Neural cell (in vitro differentiated cells): ENCODE data around the gene AMBN. TPM values are rescaled to one million over a fixed set of nuclear protein-coding genes. Genes with fewer than 3 reads are reported as not detected.

Experiments used
- H2AFZ ChIP-seq: fragments of 200-600, 300-800 bp; sonication (generic), shearing (Covaris generic); 2 replicates; pipeline ENCODE4 v1.6.0; 2014; ENCODE audit warnings: low read depth, mild to moderate bottlenecking, antibody characterized with exemption, low read length, moderate library complexity
- H3F3A ChIP-seq: fragments of 200-600 bp; shearing (Covaris generic); 2 replicates; pipeline ENCODE4 v1.6.1; 2016; ENCODE audit warnings: mild to moderate bottlenecking, moderate library complexity, mixed read lengths, antibody characterized with exemption, low read length; ENCODE audit not compliant: insufficient read depth, poor library complexity, severe bottlenecking
- H3K27ac ChIP-seq: fragments of 200-600, 300-800 bp; sonication (generic), shearing (Covaris generic); 2 replicates; pipeline ENCODE4 v1.5.1; 2014; ENCODE audit warnings: mild to moderate bottlenecking, low read length, moderate library complexity
- H3K27me3 ChIP-seq: fragments of 300-800, 200-600 bp; sonication (generic), shearing (Covaris generic); 2 replicates; pipeline ENCODE4 v1.6.0; 2014; ENCODE audit warnings: mild to moderate bottlenecking, low read depth, low read length, moderate library complexity; ENCODE audit not compliant: insufficient read depth
- H3K36me3 ChIP-seq: fragments of 300-800, 200-600 bp; sonication (generic), shearing (Covaris generic); 2 replicates; pipeline ENCODE4 v1.5.1; 2014; ENCODE audit warnings: mild to moderate bottlenecking, antibody characterized with exemption, low read length, moderate library complexity; ENCODE audit not compliant: insufficient read depth
- H3K4me2 ChIP-seq: fragments of 300-800, 200-600 bp; sonication (generic), shearing (Covaris generic); 2 replicates; pipeline ENCODE4 v1.6.0; 2014; ENCODE audit warnings: mild to moderate bottlenecking, low read length
- H3K4me3 ChIP-seq: fragments of 300-800, 200-600 bp; sonication (generic), shearing (Covaris generic); 2 replicates; pipeline ENCODE4 v1.5.1; 2014; ENCODE audit warnings: mild to moderate bottlenecking, low read length, moderate library complexity
- H3K79me2 ChIP-seq: fragments of 200-600 bp; shearing (Covaris generic); replicated peaks from 2 replicates; pipeline ENCODE4 v1.6.0; 2014; ENCODE audit warnings: mild to moderate bottlenecking, low read length, moderate library complexity; ENCODE audit not compliant: insufficient read depth
- H3K9ac ChIP-seq: fragments of 300-800, 200-600 bp; sonication (generic), shearing (Covaris generic); 2 replicates; pipeline ENCODE4 v1.6.1; 2016; ENCODE audit warnings: mild to moderate bottlenecking, low read length, mixed read lengths
- H3K9me2 ChIP-seq: fragments of 200-600 bp; shearing (Covaris generic); 2 replicates; pipeline ENCODE4 v1.6.1; 2016; ENCODE audit warnings: mild to moderate bottlenecking, low read length, mixed read lengths; ENCODE audit not compliant: insufficient read depth
- H3K9me3 ChIP-seq: fragments of 200-600, 300-800 bp; sonication (generic), shearing (Covaris generic); 2 replicates; pipeline ENCODE4 v1.6.1; 2016; ENCODE audit warnings: mild to moderate bottlenecking, mixed run types, low read length, moderate library complexity, mixed read lengths
- H4K20me1 ChIP-seq: fragments of 200-600 bp; shearing (Covaris generic); 2 replicates; pipeline ENCODE4 v1.6.1; 2016; ENCODE audit warnings: mild to moderate bottlenecking, mixed run types; ENCODE audit not compliant: insufficient read depth
- EP300 ChIP-seq: fragments of 450-650 bp; conservative IDR thresholded peaks from 2 replicates; pipeline ENCODE4 v1.6.1; 2014; ENCODE audit warnings: antibody characterized with exemption, mild to moderate bottlenecking, moderate library complexity; ENCODE audit not compliant: poor library complexity, severe bottlenecking
- EZH2 ChIP-seq: fragments of 200-600, 300-800 bp; shearing (Covaris generic), sonication (generic); IDR thresholded peaks from 2 replicates; pipeline ENCODE4 v1.6.1; 2014; ENCODE audit warnings: antibody characterized with exemption, low read length, borderline replicate concordance, mild to moderate bottlenecking; ENCODE audit not compliant: insufficient read depth, poor library complexity, severe bottlenecking
- MXI1 ChIP-seq: fragments of 450-650 bp; conservative IDR thresholded peaks from 2 replicates; pipeline ENCODE4 v1.6.1; 2014; ENCODE audit warnings: antibody characterized with exemption, mild to moderate bottlenecking; ENCODE audit not compliant: poor library complexity, severe bottlenecking
- POLR2AphosphoS5 ChIP-seq: IDR thresholded peaks from 2 replicates; pipeline ENCODE4 v1.6.1; 2012
- RAD21 ChIP-seq: fragments of 450-650 bp; conservative IDR thresholded peaks from 2 replicates; pipeline ENCODE4 v1.6.1; 2014; ENCODE audit warnings: antibody characterized with exemption, mild to moderate bottlenecking, moderate library complexity
- SMC3 ChIP-seq: fragments of 450-650 bp; conservative IDR thresholded peaks from 2 replicates; pipeline ENCODE4 v1.6.1; 2014; ENCODE audit warnings: antibody characterized with exemption, mild to moderate bottlenecking, moderate library complexity; ENCODE audit not compliant: poor library complexity
- TAF1 ChIP-seq: IDR thresholded peaks from 2 replicates; pipeline ENCODE4 v1.6.1; 2012; ENCODE audit warnings: low read depth
- polyA plus RNA-seq: library from polyadenylated mRNA; depleted of rRNA; stranded (reverse); fragments of >200 nt; gene quantifications from 2 replicates; pipeline ENCODE4 v1.2.3, GENCODE V29; 2014
- TF ChIP-seq, protein P1 (sequence below): fragments of 450-650 bp; IDR thresholded peaks from 2 replicates; pipeline ENCODE4 v1.5.1; 2014; ENCODE audit warnings: antibody characterized with exemption, mild to moderate bottlenecking, moderate library complexity; ENCODE audit not compliant: poor library complexity, severe bottlenecking
- TF ChIP-seq, protein P2 (sequence below): IDR thresholded peaks from 2 replicates; pipeline ENCODE4 v1.6.1; 2012; ENCODE audit warnings: borderline replicate concordance

AMBN gene
- polyA plus RNA-seq, 1 donor from 2014 or later: 1.2 TPM

DNA sequence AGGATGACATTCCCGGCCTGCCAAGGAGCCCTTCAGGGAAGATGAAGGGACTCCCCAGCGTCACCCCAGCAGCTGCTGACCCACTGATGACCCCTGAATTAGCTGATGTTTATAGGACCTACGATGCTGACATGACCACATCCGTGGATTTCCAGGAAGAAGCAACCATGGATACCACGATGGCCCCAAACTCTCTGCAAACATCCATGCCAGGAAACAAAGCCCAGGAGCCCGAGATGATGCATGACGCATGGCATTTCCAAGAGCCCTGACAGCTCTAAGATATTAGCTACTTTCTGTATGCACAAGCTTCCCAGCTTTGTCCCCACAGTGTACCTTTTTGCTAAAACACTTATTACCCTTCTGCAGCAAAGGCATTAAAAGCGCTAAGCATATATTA is 14.4 kb downstream of the AMBN start:
- no peaks in the 10 kb centered on the region for H3K27me3 ChIP-seq
- no peak overlapping the region for H3K4me3 ChIP-seq
- no peaks in the 10 kb centered on the region for H3K36me3 ChIP-seq
- no peaks in the 10 kb centered on the region for H3K79me2 ChIP-seq
- H3K27ac ChIP-seq: no peak overlapping the region
- H3K9me2 ChIP-seq: no peaks in the 10 kb centered on the region
- no peak overlapping the region for H3K4me2 ChIP-seq
- no peaks in the 10 kb centered on the region for H3K9me3 ChIP-seq
- no peak for TF ChIP-seq POLR2AphosphoS5
- TF ChIP-seq SMC3: no peak
- TF ChIP-seq, protein P1, sequence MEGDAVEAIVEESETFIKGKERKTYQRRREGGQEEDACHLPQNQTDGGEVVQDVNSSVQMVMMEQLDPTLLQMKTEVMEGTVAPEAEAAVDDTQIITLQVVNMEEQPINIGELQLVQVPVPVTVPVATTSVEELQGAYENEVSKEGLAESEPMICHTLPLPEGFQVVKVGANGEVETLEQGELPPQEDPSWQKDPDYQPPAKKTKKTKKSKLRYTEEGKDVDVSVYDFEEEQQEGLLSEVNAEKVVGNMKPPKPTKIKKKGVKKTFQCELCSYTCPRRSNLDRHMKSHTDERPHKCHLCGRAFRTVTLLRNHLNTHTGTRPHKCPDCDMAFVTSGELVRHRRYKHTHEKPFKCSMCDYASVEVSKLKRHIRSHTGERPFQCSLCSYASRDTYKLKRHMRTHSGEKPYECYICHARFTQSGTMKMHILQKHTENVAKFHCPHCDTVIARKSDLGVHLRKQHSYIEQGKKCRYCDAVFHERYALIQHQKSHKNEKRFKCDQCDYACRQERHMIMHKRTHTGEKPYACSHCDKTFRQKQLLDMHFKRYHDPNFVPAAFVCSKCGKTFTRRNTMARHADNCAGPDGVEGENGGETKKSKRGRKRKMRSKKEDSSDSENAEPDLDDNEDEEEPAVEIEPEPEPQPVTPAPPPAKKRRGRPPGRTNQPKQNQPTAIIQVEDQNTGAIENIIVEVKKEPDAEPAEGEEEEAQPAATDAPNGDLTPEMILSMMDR: no peak
- TF ChIP-seq TAF1: no peak
- TF ChIP-seq EP300: no peak
- TF ChIP-seq MXI1: no peak
- TF ChIP-seq RAD21: no peak
- TF ChIP-seq, protein P2, sequence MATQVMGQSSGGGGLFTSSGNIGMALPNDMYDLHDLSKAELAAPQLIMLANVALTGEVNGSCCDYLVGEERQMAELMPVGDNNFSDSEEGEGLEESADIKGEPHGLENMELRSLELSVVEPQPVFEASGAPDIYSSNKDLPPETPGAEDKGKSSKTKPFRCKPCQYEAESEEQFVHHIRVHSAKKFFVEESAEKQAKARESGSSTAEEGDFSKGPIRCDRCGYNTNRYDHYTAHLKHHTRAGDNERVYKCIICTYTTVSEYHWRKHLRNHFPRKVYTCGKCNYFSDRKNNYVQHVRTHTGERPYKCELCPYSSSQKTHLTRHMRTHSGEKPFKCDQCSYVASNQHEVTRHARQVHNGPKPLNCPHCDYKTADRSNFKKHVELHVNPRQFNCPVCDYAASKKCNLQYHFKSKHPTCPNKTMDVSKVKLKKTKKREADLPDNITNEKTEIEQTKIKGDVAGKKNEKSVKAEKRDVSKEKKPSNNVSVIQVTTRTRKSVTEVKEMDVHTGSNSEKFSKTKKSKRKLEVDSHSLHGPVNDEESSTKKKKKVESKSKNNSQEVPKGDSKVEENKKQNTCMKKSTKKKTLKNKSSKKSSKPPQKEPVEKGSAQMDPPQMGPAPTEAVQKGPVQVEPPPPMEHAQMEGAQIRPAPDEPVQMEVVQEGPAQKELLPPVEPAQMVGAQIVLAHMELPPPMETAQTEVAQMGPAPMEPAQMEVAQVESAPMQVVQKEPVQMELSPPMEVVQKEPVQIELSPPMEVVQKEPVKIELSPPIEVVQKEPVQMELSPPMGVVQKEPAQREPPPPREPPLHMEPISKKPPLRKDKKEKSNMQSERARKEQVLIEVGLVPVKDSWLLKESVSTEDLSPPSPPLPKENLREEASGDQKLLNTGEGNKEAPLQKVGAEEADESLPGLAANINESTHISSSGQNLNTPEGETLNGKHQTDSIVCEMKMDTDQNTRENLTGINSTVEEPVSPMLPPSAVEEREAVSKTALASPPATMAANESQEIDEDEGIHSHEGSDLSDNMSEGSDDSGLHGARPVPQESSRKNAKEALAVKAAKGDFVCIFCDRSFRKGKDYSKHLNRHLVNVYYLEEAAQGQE: no peak
- no peak for TF ChIP-seq EZH2
- H3F3A ChIP-seq: no peaks in the 10 kb centered on the region
- no peak overlapping the region for H3K9ac ChIP-seq
- no peak overlapping the region for H2AFZ ChIP-seq
- H4K20me1 ChIP-seq: no peaks in the 10 kb centered on the region

DNA sequence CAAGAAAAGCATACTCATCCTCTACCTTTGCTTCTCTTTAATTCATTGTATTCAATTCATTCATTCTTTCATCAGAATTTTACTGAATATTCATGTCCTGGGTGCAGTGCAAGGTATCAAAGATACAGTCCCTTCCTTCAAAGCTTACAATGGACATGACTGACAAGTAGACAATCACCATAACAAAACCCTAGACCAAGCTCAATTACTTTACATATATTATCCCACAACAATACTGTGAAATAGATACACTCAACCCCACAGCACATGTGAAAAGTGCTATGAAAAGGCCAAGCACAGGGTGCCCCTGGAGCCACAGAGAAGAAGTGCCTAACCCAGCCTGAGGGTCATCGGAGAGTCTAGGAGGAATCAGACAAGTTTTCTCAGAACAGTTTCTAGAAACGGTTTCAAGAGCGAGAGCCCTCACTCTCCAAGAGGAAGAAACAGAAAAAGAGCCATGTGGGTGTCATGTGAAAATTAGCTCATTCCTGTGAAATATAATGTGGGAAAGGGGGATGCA is 15.3 kb downstream of the AMBN start:
- no peak overlapping the region for H2AFZ ChIP-seq
- no peak overlapping the region for H3K27ac ChIP-seq
- no peaks in the 10 kb centered on the region for H3K9me2 ChIP-seq
- no peaks in the 10 kb centered on the region for H3K27me3 ChIP-seq
- no peaks in the 10 kb centered on the region for H3K79me2 ChIP-seq
- no peaks in the 10 kb centered on the region for H3K9me3 ChIP-seq
- no peak overlapping the region for H3K9ac ChIP-seq
- no peaks in the 10 kb centered on the region for H4K20me1 ChIP-seq
- no peaks in the 10 kb centered on the region for H3K36me3 ChIP-seq
- TF ChIP-seq, protein P1: no peak
- TF ChIP-seq TAF1 (no peak), EZH2 (no peak), EP300 (no peak), RAD21 (no peak), POLR2AphosphoS5 (no peak), MXI1 (no peak), SMC3 (no peak)
- TF ChIP-seq, protein P2: no peak
- no peaks in the 10 kb centered on the region for H3F3A ChIP-seq
- no peak overlapping the region for H3K4me3 ChIP-seq
- no peak overlapping the region for H3K4me2 ChIP-seq
